Keratinocyte (primary cell): ENCODE results near the gene PAX9.

ENCODE experiments used
- EZH2 ChIP-seq: IDR thresholded peaks from one replicate; pipeline ENCODE4 v1.6.1; 2012; ENCODE audit warnings: inconsistent platforms, mild to moderate bottlenecking, low read length, moderate library complexity
- TF ChIP-seq, protein P1 (sequence below), 3 experiments: IDR thresholded peaks in 1 of 3; conservative IDR thresholded peaks in 1 of 3; optimal IDR thresholded peaks in 1 of 3; 2 replicates in 2 of 3; 3 replicates in 1 of 3; pipeline versions ENCODE3 to v1.5.1; 2011; ENCODE audit warnings: low read length in 3 of 3, mild to moderate bottlenecking in 3 of 3, moderate library complexity in 2 of 3, control low read depth in 1 of 3, inconsistent platforms in 1 of 3; ENCODE audit not compliant: insufficient read depth in 2 of 3; ENCODE audit errors: extremely low read depth in 1 of 3

DNA sequence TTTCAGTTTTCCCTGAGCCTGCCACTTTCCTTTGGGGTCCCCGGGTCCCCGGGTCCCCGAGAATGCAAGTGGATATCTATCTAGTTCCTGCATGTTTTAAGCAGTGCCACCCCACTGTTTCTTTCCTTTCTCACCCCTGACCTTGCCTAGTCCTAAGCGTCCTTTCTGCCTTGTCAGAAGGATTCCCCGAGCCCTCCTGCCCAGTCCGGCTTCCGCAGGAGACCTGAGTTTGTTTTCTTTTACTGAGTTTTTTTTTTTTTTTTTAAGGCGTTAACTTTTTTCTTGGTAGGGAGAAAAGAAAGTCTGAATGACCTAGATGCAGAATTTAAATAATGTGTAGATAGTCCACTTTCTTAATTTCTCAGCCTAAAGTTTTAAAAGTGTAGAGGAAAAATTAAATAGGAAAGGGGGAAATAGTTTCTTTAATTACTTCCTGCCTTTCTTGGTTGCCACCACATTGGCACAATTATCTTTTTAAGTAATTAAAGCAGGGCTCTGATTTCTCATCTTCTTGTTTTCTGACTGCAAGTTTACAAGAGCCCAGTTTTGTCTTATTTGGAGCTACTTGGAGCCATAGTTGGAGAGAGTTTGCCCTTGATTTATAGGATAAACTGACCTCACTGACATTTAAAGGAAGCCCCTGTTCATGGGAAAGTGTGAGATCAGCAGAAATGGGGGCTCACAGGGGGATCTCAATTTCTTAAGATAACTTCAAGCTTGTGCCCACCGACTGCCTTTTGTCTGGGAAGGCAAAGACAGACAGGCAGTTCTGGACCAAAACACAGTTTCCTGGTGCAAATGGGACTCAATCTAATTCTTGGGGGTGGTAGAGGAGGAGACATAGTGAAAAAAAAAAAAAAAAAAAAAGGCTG is 2.9 kb downstream of the PAX9 start:
- TF ChIP-seq, protein P1, sequence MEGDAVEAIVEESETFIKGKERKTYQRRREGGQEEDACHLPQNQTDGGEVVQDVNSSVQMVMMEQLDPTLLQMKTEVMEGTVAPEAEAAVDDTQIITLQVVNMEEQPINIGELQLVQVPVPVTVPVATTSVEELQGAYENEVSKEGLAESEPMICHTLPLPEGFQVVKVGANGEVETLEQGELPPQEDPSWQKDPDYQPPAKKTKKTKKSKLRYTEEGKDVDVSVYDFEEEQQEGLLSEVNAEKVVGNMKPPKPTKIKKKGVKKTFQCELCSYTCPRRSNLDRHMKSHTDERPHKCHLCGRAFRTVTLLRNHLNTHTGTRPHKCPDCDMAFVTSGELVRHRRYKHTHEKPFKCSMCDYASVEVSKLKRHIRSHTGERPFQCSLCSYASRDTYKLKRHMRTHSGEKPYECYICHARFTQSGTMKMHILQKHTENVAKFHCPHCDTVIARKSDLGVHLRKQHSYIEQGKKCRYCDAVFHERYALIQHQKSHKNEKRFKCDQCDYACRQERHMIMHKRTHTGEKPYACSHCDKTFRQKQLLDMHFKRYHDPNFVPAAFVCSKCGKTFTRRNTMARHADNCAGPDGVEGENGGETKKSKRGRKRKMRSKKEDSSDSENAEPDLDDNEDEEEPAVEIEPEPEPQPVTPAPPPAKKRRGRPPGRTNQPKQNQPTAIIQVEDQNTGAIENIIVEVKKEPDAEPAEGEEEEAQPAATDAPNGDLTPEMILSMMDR (optimal IDR thresholded peaks at IDR 0.05 in 1 of 3, IDR thresholded peaks at IDR 0.05 in 1 of 3, conservative IDR thresholded peaks at IDR 0.05 in 1 of 3; ENCODE audit: extremely low read depth in 1 of 3, insufficient read depth in 2 of 3, low read length in 3 of 3) = no peak
- no peak for TF ChIP-seq EZH2
